HepG2 (cell line): Measurements from ENCODE around the gene METTL5. TPM values are rescaled to one million over a fixed set of nuclear protein-coding genes. Genes with fewer than 3 reads are reported as not detected.

ENCODE experiments used
- GFI1 ChIP-seq: sonication (generic); formaldehyde crosslinking; IDR thresholded peaks from 2 replicates; pipeline ENCODE4 v1.5.0; 2020; ENCODE audit warnings: missing genetic modification reagents, mild to moderate bottlenecking, borderline replicate concordance
- IRX3 ChIP-seq: sonication (generic); formaldehyde crosslinking; IDR thresholded peaks from 2 replicates; pipeline ENCODE4 v1.8.1; 2023; ENCODE audit warnings: mild to moderate bottlenecking, low read depth, missing genetic modification reagents, borderline replicate concordance
- KDM3A ChIP-seq: IDR thresholded peaks from 2 replicates; pipeline ENCODE4 v1.6.1; 2018; ENCODE audit warnings: low read depth, missing compliant biosample characterization
- KLF11 ChIP-seq: IDR thresholded peaks from 2 replicates; pipeline ENCODE4 v1.6.1; 2016; ENCODE audit warnings: missing compliant biosample characterization
- MXD1 ChIP-seq: sonication (generic); formaldehyde crosslinking; IDR thresholded peaks from 2 replicates; pipeline ENCODE4 v1.4.0; 2020; ENCODE audit warnings: mild to moderate bottlenecking, missing genetic modification reagents
- NFATC3 ChIP-seq: sonication (generic); formaldehyde crosslinking; IDR thresholded peaks from 2 replicates; pipeline ENCODE4 v1.5.1; 2020; ENCODE audit warnings: mild to moderate bottlenecking, missing genetic modification reagents
- NONO ChIP-seq, 2 experiments: fragments of 450-650 bp in 1 of 2; sonication (generic) in 1 of 2; formaldehyde crosslinking in 1 of 2; IDR thresholded peaks in 1 of 2; conservative IDR thresholded peaks in 1 of 2; 2 replicates each; pipeline versions ENCODE4 v1.6.1 to v1.8.0; 2017 to 2022; ENCODE audit warnings: mild to moderate bottlenecking in 1 of 2, missing genetic modification reagents in 1 of 2, moderate library complexity in 1 of 2
- PTBP1 ChIP-seq: fragments of 200-400 bp; formaldehyde crosslinking; IDR thresholded peaks from 2 replicates; pipeline ENCODE4 v1.6.1; 2018; ENCODE audit warnings: low read length, low read depth; ENCODE audit not compliant: poor library complexity, severe bottlenecking
- SNAPC2 ChIP-seq: sonication (generic); formaldehyde crosslinking; IDR thresholded peaks from 2 replicates; pipeline ENCODE4 v1.8.1; 2022; ENCODE audit warnings: mild to moderate bottlenecking, missing genetic modification reagents
- SP1 ChIP-seq, 2 experiments: fragments of 450-650 bp in 1 of 2; sonication (generic) in 1 of 2; formaldehyde crosslinking in 1 of 2; IDR thresholded peaks; 2 replicates each; pipeline versions ENCODE4 v1.4.0 to v1.6.1; 2016 to 2020; ENCODE audit warnings: missing genetic modification reagents in 1 of 2
- ZBED4 ChIP-seq: sonication (generic); formaldehyde crosslinking; IDR thresholded peaks from 2 replicates; pipeline ENCODE4 v1.4.0; 2020; ENCODE audit warnings: missing genetic modification reagents, borderline replicate concordance
- ZNF225 ChIP-seq: sonication (generic); formaldehyde crosslinking; IDR thresholded peaks from 2 replicates; pipeline ENCODE4 v1.4.0; 2020; ENCODE audit warnings: mild to moderate bottlenecking, missing genetic modification reagents
- ZNF337 ChIP-seq: sonication (generic); formaldehyde crosslinking; IDR thresholded peaks from 2 replicates; pipeline ENCODE4 v1.5.1; 2020; ENCODE audit warnings: missing genetic modification reagents, low read depth, mild to moderate bottlenecking, borderline replicate concordance
- ZNF543 ChIP-seq: sonication (generic); formaldehyde crosslinking; IDR thresholded peaks from 2 replicates; pipeline ENCODE4 v1.4.0; 2020; ENCODE audit warnings: mild to moderate bottlenecking, missing genetic modification reagents
- ZNF674 ChIP-seq: sonication (generic); formaldehyde crosslinking; IDR thresholded peaks from 2 replicates; pipeline ENCODE4 v1.5.0; 2020; ENCODE audit warnings: low read depth, mild to moderate bottlenecking, missing genetic modification reagents
- ZNF749 ChIP-seq: sonication (generic); formaldehyde crosslinking; IDR thresholded peaks from 2 replicates; pipeline ENCODE4 v1.8.0; 2022; ENCODE audit warnings: mild to moderate bottlenecking, missing genetic modification reagents, moderate library complexity, borderline replicate concordance
- polyA plus RNA-seq, 8 experiments: library from polyadenylated mRNA; depleted of rRNA in 3 of 8; stranded (reverse) in 7 of 8; unstranded in 1 of 8; fragments of >200 nt; fragmentation: Illumina TruSeq in 4 of 8; extraction: Trizol in 4 of 8; gene quantifications; 2 replicates each; pipeline versions ENCODE4 v1.2.1 to v1.2.3, GENCODE V29; 2011 to 2016; ENCODE audit warnings: low read depth in 4 of 8, missing spikeins in 1 of 8, mixed read lengths in 1 of 8; ENCODE audit not compliant: insufficient read depth in 1 of 8
- total RNA-seq, 5 experiments: library from RNA; depleted of rRNA; stranded (reverse); fragments of >200 nt; fragmentation: Illumina TruSeq; extraction: Trizol; gene quantifications; 2 replicates each; pipeline ENCODE4 v1.2.3, GENCODE V29; 2016; ENCODE audit warnings: low read depth in 1 of 5
- TF ChIP-seq, protein P1 (sequence below): sonication (generic); formaldehyde crosslinking; IDR thresholded peaks from 2 replicates; pipeline ENCODE4 v1.4.0; 2020; ENCODE audit warnings: missing genetic modification reagents; ENCODE audit errors: not compliant biosample characterization
- TF ChIP-seq, protein P2 (sequence below): sonication (generic); formaldehyde crosslinking; IDR thresholded peaks from 2 replicates; pipeline ENCODE4 v1.4.0; 2020; ENCODE audit warnings: missing genetic modification reagents
- TF ChIP-seq, protein P3 (sequence below): sonication (generic); formaldehyde crosslinking; IDR thresholded peaks from 2 replicates; pipeline ENCODE4 v1.4.0; 2020; ENCODE audit warnings: missing genetic modification reagents, borderline replicate concordance

The METTL5 gene
- total and polyA plus RNA-seq, 2 of the 13 experiments (the other 11 are each of a cell fraction or from before 2014, with no cell fraction given) = 50.7 to 95.1 TPM

- TF ChIP-seq, protein P1, sequence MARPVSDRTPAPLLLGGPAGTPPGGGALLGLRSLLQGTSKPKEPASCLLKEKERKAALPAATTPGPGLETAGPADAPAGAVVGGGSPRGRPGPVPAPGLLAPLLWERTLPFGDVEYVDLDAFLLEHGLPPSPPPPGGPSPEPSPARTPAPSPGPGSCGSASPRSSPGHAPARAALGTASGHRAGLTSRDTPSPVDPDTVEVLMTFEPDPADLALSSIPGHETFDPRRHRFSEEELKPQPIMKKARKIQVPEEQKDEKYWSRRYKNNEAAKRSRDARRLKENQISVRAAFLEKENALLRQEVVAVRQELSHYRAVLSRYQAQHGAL = no peak
- TF ChIP-seq ZNF543 (CRISPR knock-in tag) (no peak), ZNF674 (CRISPR knock-in tag) (0 out of 2 replicates have a peak, but pooled peaks have one; percentile 29), ZNF749 (CRISPR knock-in tag) (peak; percentile 29; the same call in 1 of the 2 replicates), ZBED4 (CRISPR knock-in tag) (no peak), MXD1 (peak; percentile 70; the same call in 1 of the 2 replicates), ZNF337 (CRISPR knock-in tag) (no peak), IRX3 (CRISPR knock-in tag) (peak; percentile 21; the same call in 1 of the 2 replicates), NFATC3 (CRISPR knock-in tag) (0 out of 2 replicates have a peak, but pooled peaks have one; percentile 34), SNAPC2 (CRISPR knock-in tag) (0 out of 2 replicates have a peak, but pooled peaks have one; percentile 48), ZNF225 (CRISPR knock-in tag) (peak; percentile 92), KDM3A (CRISPR knock-in tag) (peak; percentile 76), SP1 (IDR thresholded peaks at IDR 0.05) (peak; percentile 66; the same call in 1 of the 2 replicates), SP1 (CRISPR knock-in tag; IDR thresholded peaks at IDR 0.05) (peak; percentile 68), GFI1 (CRISPR knock-in tag) (peak; percentile 56; the same call in 1 of the 2 replicates), NONO (IDR thresholded peaks at IDR 0.05) (no peak), NONO (CRISPR knock-in tag; conservative IDR thresholded peaks at IDR 0.05) (peak; percentile 62; the same call in 1 of the 2 replicates), KLF11 (CRISPR knock-in tag) (0 out of 2 replicates have a peak, but pooled peaks have one; percentile 10), PTBP1 (no peak)
- TF ChIP-seq, protein P2, sequence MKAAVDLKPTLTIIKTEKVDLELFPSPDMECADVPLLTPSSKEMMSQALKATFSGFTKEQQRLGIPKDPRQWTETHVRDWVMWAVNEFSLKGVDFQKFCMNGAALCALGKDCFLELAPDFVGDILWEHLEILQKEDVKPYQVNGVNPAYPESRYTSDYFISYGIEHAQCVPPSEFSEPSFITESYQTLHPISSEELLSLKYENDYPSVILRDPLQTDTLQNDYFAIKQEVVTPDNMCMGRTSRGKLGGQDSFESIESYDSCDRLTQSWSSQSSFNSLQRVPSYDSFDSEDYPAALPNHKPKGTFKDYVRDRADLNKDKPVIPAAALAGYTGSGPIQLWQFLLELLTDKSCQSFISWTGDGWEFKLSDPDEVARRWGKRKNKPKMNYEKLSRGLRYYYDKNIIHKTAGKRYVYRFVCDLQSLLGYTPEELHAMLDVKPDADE = 0 out of 2 replicates have a peak, but pooled peaks have one; percentile 4
- TF ChIP-seq, protein P3, sequence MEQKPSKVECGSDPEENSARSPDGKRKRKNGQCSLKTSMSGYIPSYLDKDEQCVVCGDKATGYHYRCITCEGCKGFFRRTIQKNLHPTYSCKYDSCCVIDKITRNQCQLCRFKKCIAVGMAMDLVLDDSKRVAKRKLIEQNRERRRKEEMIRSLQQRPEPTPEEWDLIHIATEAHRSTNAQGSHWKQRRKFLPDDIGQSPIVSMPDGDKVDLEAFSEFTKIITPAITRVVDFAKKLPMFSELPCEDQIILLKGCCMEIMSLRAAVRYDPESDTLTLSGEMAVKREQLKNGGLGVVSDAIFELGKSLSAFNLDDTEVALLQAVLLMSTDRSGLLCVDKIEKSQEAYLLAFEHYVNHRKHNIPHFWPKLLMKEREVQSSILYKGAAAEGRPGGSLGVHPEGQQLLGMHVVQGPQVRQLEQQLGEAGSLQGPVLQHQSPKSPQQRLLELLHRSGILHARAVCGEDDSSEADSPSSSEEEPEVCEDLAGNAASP (CRISPR knock-in tag) = peak; percentile 32; the same call in 1 of the 2 replicates
These were observed 2.8 kb upstream of the METTL5 start, which contains the start of gene UBR3 (continued) for GRCh38 chr2:169827272-169828140.
